HG03103 (cell line): Measurements from ENCODE around the gene HDAC7.

Source experiments
- ATAC-seq: cut with Tn5 transposase; IDR thresholded peaks from one replicate; pipeline ENCODE4 v1.9.1; 2021; ENCODE audit warnings: low read depth; ENCODE audit not compliant: unreplicated experiment

The HDAC7 gene

GRCh38 chr12:47736877-47737676 is 82.6 kb downstream of the HDAC7 start:
- no peak for ATAC-seq

- ATAC-seq: no peak
These were observed 83.5 kb downstream of the HDAC7 start for GRCh38 chr12:47736216-47736615.

GRCh38 chr12:47735649-47736048 is 84.1 kb downstream of the HDAC7 start:
- no peak for ATAC-seq

- ATAC-seq: no peak
These were observed 84.8 kb downstream of the HDAC7 start for GRCh38 chr12:47734725-47735480.

GRCh38 chr12:47733142-47733541 is 86.6 kb downstream of the HDAC7 start:
- ATAC-seq: no peak
